Measurements from ENCODE around the gene TTC34. TPM values are rescaled to one million over a fixed set of nuclear protein-coding genes. Genes with fewer than 3 reads are reported as not detected.

Gene TTC34
- total and polyA plus RNA-seq, 2 of the 4 experiments (the other 2 are of a cell fraction) = under 0.01 to 0.09 TPM

DNA sequence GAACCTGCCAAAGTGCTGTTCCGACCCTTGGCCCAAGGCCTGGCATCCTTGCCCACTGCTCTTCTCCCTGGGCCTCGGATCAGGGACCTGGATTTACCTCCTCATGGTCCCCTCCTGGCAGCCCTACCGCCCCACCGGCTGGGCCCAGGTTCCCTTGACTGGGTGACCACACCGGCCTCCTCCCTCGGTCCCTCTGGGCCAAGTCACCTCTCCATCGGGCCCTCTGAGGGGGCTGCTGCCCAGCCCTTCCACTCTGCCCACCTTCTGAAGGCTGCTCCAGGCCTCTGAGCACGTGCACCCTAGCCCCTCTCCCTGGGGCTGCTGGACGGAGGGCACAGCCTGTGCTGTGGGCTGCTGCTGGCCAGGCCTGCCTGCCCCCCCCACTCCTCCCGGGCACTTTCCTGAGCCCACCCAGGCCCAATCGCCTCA, 159.3 kb downstream of the TTC34 start:
- no peak overlapping the region for H2BK15ac ChIP-seq (ENCODE audit: low read depth, low read length)
- DNase-seq (no peak), ATAC-seq (ENCODE audit: low read depth) (no peak; the same call in 1 of the 2 replicates)
- H3K9me3 ChIP-seq (ENCODE audit: control insufficient read depth, insufficient read depth, low read length) = no peaks in the 10 kb centered on the region
- no peak overlapping the region for H2BK20ac ChIP-seq (ENCODE audit: low read depth, low read length)
- H3K27me3 ChIP-seq (ENCODE audit: control insufficient read depth, insufficient read depth, low read length) = no peaks in the 10 kb centered on the region
- in situ Hi-C loops (cut with MboI; ENCODE audit: low sequenced_read_pairs) (no loop called here), dilution Hi-C loops (cut with HindIII; ENCODE audit: low sequenced_read_pairs, unreplicated experiment) (no loop called here), intact Hi-C loops (cut with micrococcal nuclease) (loop anchor here (2.0 kb wide), 1 partner anchor 55 kb away; the partner anchor contains the start of gene PRXL2B)
- CTCF ChIA-PET = no interaction called here
- peak overlapping the region; percentile 48 for H3K9ac ChIP-seq (ENCODE audit: low read depth, low read length)
- POLR2A ChIA-PET (ENCODE audit: unreplicated experiment) = no interaction called here
- H2BK120ac ChIP-seq (ENCODE audit: low read depth, low read length) = no peak overlapping the region
- peak overlapping the region; percentile 8 for H2AK9ac ChIP-seq (replicated peaks; ENCODE audit: low read depth, low read length, poor library complexity)
- no peak overlapping the region for H3K18ac ChIP-seq (ENCODE audit: low read depth, low read length)
- no peak overlapping the region; the same call in 1 of the 2 replicates for H2AK5ac ChIP-seq (ENCODE audit: low read depth, low read length)
- H3K14ac ChIP-seq (replicated peaks; ENCODE audit: low read depth, low read length) = no peak overlapping the region
- no peaks in the 10 kb centered on the region for H3K4me1 ChIP-seq (ENCODE audit: control insufficient read depth, insufficient read depth, low read length)
- no peaks in the 10 kb centered on the region for H3K9me1 ChIP-seq (ENCODE audit: insufficient read depth, low read length)
- H2AFZ ChIP-seq (replicated peaks; ENCODE audit: low read length, poor library complexity) = peak overlapping the region; percentile 89
- BruUV-seq (replicated peaks) = no TSS peak
- 0 out of 4 replicates have a peak overlapping the region, but pooled peaks have one; percentile 25 to 84 for H4K8ac ChIP-seq (ENCODE audit: low read depth in 2 of 2, low read length in 2 of 2)
- 43% methylated on average over 7 of the region's 11 CpGs; no CpG with 5 or more reads in 1 of the 2 experiments for WGBS, 2 experiments (ENCODE audit: extremely low coverage in 2 of 2, insufficient read length in 1 of 2)
- H4K5ac ChIP-seq (ENCODE audit: low read depth, low read length) = no peak overlapping the region
- H3K23ac ChIP-seq (ENCODE audit: low read depth, low read length) = no peak overlapping the region
- H3K56ac ChIP-seq (ENCODE audit: extremely low read depth, insufficient read depth, low read length) = no peak overlapping the region
- H4K20me1 ChIP-seq (ENCODE audit: insufficient read depth, low read length) = no peaks in the 10 kb centered on the region
- H3K4me3 ChIP-seq (ENCODE audit: insufficient read depth, low read depth, low read length) = peak overlapping the region; percentile 58
- TF ChIP-seq, protein P1, sequence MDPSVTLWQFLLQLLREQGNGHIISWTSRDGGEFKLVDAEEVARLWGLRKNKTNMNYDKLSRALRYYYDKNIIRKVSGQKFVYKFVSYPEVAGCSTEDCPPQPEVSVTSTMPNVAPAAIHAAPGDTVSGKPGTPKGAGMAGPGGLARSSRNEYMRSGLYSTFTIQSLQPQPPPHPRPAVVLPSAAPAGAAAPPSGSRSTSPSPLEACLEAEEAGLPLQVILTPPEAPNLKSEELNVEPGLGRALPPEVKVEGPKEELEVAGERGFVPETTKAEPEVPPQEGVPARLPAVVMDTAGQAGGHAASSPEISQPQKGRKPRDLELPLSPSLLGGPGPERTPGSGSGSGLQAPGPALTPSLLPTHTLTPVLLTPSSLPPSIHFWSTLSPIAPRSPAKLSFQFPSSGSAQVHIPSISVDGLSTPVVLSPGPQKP (IDR thresholded peaks at IDR 0.05; ENCODE audit: borderline replicate concordance, low read depth, low read length) = no peak
- TF ChIP-seq MXI1 (IDR thresholded peaks at IDR 0.05; ENCODE audit: borderline replicate concordance, low read depth, low read length) (no peak), RCOR1 (IDR thresholded peaks at IDR 0.05; ENCODE audit: insufficient replicate concordance, low read length) (no peak), MAZ (IDR thresholded peaks at IDR 0.05; ENCODE audit: borderline replicate concordance, low read depth, low read length) (no peak), CHD1 (IDR thresholded peaks at IDR 0.05; ENCODE audit: low read depth, low read length) (no peak)
- TF ChIP-seq, protein P2, sequence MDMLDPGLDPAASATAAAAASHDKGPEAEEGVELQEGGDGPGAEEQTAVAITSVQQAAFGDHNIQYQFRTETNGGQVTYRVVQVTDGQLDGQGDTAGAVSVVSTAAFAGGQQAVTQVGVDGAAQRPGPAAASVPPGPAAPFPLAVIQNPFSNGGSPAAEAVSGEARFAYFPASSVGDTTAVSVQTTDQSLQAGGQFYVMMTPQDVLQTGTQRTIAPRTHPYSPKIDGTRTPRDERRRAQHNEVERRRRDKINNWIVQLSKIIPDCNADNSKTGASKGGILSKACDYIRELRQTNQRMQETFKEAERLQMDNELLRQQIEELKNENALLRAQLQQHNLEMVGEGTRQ (IDR thresholded peaks at IDR 0.05; ENCODE audit: low read depth, low read length) = no peak
- peak overlapping the region; percentile 47 for H3K4me2 ChIP-seq (ENCODE audit: low read depth, low read length)
- H3K79me1 ChIP-seq (ENCODE audit: low read depth in 1 of 2, low read length in 2 of 2) = no peaks in the 10 kb centered on the region; a peak in 1 of 4 replicates
- no peak overlapping the region for H3K4ac ChIP-seq (ENCODE audit: low read depth, low read length)
- peak overlapping the region; percentile 13; the same call in 1 of the 2 replicates for H3K27ac ChIP-seq (ENCODE audit: insufficient read depth, low read length)
- no peak overlapping the region for H2BK5ac ChIP-seq (ENCODE audit: low read depth, low read length, poor library complexity, severe bottlenecking)
- H4K91ac ChIP-seq (ENCODE audit: insufficient read depth, low read depth, low read length) = no peak overlapping the region
- H3K36me3 ChIP-seq (ENCODE audit: control insufficient read depth, insufficient read depth, low read length) = no peaks in the 10 kb centered on the region
